Loucy (cell line): ENCODE results near the gene SDK1.

Experiments used
- H2AFZ ChIP-seq: fragments of 200-600 bp; sonication (generic); 2 replicates; pipeline ENCODE4 v1.6.0; 2016; ENCODE audit warnings: antibody characterized with exemption, mild to moderate bottlenecking, low read length, moderate library complexity
- H3F3A ChIP-seq: fragments of 200-600 bp; 2 replicates; pipeline ENCODE4 v1.6.0; 2016; ENCODE audit warnings: antibody characterized with exemption, low read depth, mild to moderate bottlenecking
- H3K27me3 ChIP-seq: fragments of 200-600 bp; sonication (generic); 2 replicates; pipeline ENCODE4 v1.6.1; 2014; ENCODE audit warnings: low read length, mild to moderate bottlenecking; ENCODE audit not compliant: insufficient read depth, poor library complexity, severe bottlenecking
- H3K36me3 ChIP-seq: fragments of 200-600 bp; sonication (generic); 2 replicates; pipeline ENCODE4 v1.6.1; 2016; ENCODE audit warnings: low read length; ENCODE audit not compliant: insufficient read depth
- H3K4me1 ChIP-seq: fragments of 200-600 bp; sonication (generic); 2 replicates; pipeline ENCODE4 v1.5.1; 2014; ENCODE audit warnings: low read length, mild to moderate bottlenecking; ENCODE audit not compliant: insufficient read depth, poor library complexity, severe bottlenecking
- H3K4me2 ChIP-seq: fragments of 200-600 bp; sonication (generic); 2 replicates; pipeline ENCODE4 v1.6.0; 2014; ENCODE audit warnings: antibody characterized with exemption, low read length, low read depth, mild to moderate bottlenecking; ENCODE audit not compliant: poor library complexity, severe bottlenecking
- H3K4me3 ChIP-seq: fragments of 200-600 bp; sonication (generic); 2 replicates; pipeline ENCODE4 v1.5.1; 2014; ENCODE audit warnings: low read length, mild to moderate bottlenecking, mixed read lengths; ENCODE audit not compliant: poor library complexity, severe bottlenecking
- H3K79me2 ChIP-seq: fragments of 200-600 bp; sonication (generic); 2 replicates; pipeline ENCODE4 v1.6.1; 2014; ENCODE audit warnings: low read length; ENCODE audit not compliant: insufficient read depth
- H3K9ac ChIP-seq: fragments of 200-600 bp; sonication (generic); 2 replicates; pipeline ENCODE4 v1.6.0; 2014; ENCODE audit warnings: mild to moderate bottlenecking, low read depth, low read length, moderate library complexity; ENCODE audit not compliant: poor library complexity, severe bottlenecking
- H3K9me2 ChIP-seq: fragments of 200-600 bp; sonication (generic); replicated peaks from 2 replicates; pipeline ENCODE4 v1.6.1; 2016; ENCODE audit warnings: low read depth, low read length, mixed read lengths
- H3K9me3 ChIP-seq: fragments of 200-600 bp; sonication (generic); 2 replicates; pipeline ENCODE4 v1.6.1; 2014; ENCODE audit warnings: mild to moderate bottlenecking, antibody characterized with exemption, low read length, low read depth; ENCODE audit not compliant: insufficient read depth
- H4K20me1 ChIP-seq: fragments of 200-600 bp; sonication (generic); 2 replicates; pipeline ENCODE4 v1.6.0; 2014; ENCODE audit warnings: antibody characterized with exemption, low read length, mild to moderate bottlenecking; ENCODE audit not compliant: insufficient read depth, poor library complexity, severe bottlenecking
- EZH2phosphoT487 ChIP-seq: fragments of 200-600 bp; IDR thresholded peaks from 2 replicates; pipeline ENCODE4 v1.6.1; 2018; ENCODE audit warnings: antibody characterized with exemption, mild to moderate bottlenecking, moderate library complexity, borderline replicate concordance
- TF ChIP-seq, protein P1 (sequence below): fragments of 200-600 bp; sonication (generic); conservative IDR thresholded peaks from 2 replicates; pipeline ENCODE4 v1.5.1; 2014; ENCODE audit warnings: mild to moderate bottlenecking, antibody characterized with exemption, low read length

SDK1 gene

DNA sequence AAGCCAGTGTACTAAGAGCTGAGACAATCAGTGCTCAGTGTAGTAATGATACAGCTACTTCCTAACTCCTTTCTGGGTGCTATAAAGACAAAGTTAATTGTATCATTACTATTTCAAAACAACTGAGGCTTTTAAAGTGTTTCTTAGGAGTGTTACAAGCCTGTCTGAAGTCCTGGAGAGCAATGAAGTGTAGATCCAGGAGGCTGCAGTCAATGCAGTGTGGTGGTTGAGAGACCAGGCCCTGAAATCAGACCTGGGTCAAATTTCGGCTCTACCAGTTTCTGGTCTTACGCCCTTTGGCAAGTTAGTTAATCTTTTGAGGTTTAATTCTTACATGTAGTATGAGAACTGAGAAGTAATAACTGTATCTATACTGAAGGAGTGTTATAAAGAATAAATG is 387.0 kb downstream of the SDK1 start:
- TF ChIP-seq EZH2phosphoT487: no peak
- TF ChIP-seq, protein P1, sequence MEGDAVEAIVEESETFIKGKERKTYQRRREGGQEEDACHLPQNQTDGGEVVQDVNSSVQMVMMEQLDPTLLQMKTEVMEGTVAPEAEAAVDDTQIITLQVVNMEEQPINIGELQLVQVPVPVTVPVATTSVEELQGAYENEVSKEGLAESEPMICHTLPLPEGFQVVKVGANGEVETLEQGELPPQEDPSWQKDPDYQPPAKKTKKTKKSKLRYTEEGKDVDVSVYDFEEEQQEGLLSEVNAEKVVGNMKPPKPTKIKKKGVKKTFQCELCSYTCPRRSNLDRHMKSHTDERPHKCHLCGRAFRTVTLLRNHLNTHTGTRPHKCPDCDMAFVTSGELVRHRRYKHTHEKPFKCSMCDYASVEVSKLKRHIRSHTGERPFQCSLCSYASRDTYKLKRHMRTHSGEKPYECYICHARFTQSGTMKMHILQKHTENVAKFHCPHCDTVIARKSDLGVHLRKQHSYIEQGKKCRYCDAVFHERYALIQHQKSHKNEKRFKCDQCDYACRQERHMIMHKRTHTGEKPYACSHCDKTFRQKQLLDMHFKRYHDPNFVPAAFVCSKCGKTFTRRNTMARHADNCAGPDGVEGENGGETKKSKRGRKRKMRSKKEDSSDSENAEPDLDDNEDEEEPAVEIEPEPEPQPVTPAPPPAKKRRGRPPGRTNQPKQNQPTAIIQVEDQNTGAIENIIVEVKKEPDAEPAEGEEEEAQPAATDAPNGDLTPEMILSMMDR: no peak
- Histone ChIP-seq H4K20me1 (no peaks in the 10 kb centered on the region), H2AFZ (no peak overlapping the region), H3K9me3 (no peaks in the 10 kb centered on the region), H3K9me2 (no peaks in the 10 kb centered on the region), H3K36me3 (no peaks in the 10 kb centered on the region), H3K4me2 (no peak overlapping the region), H3F3A (no peaks in the 10 kb centered on the region), H3K4me3 (no peak overlapping the region), H3K27me3 (no peaks in the 10 kb centered on the region), H3K4me1 (no peaks in the 10 kb centered on the region), H3K9ac (no peak overlapping the region), H3K79me2 (no peaks in the 10 kb centered on the region)

DNA sequence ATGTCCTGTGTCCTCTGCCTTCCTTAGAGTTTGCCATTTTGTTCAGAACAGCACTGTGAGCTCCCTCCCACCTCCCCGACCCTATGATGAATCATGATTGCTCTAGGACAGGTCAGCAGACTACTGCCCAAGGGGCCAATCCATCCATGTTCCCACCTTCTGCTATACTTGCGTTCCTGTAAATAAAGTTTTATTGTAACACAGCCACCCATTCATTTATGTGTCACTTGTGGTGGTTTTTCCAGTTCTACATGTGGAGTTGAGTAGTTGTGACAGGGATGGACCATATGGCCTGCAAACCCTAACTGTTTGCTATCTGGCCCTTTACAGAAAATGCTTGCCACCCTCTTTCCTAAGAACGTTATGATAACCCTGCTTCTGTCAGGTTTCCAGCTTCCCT is 387.8 kb downstream of the SDK1 start:
- Histone ChIP-seq H3K79me2 (no peaks in the 10 kb centered on the region), H3K4me3 (no peak overlapping the region), H3K9me3 (no peaks in the 10 kb centered on the region), H4K20me1 (no peaks in the 10 kb centered on the region), H3K9me2 (no peaks in the 10 kb centered on the region), H3K4me1 (no peaks in the 10 kb centered on the region), H3K36me3 (no peaks in the 10 kb centered on the region), H2AFZ (no peak overlapping the region), H3F3A (no peaks in the 10 kb centered on the region), H3K9ac (no peak overlapping the region), H3K4me2 (no peak overlapping the region), H3K27me3 (no peaks in the 10 kb centered on the region)
- TF ChIP-seq EZH2phosphoT487: no peak
- TF ChIP-seq, protein P1: no peak

DNA sequence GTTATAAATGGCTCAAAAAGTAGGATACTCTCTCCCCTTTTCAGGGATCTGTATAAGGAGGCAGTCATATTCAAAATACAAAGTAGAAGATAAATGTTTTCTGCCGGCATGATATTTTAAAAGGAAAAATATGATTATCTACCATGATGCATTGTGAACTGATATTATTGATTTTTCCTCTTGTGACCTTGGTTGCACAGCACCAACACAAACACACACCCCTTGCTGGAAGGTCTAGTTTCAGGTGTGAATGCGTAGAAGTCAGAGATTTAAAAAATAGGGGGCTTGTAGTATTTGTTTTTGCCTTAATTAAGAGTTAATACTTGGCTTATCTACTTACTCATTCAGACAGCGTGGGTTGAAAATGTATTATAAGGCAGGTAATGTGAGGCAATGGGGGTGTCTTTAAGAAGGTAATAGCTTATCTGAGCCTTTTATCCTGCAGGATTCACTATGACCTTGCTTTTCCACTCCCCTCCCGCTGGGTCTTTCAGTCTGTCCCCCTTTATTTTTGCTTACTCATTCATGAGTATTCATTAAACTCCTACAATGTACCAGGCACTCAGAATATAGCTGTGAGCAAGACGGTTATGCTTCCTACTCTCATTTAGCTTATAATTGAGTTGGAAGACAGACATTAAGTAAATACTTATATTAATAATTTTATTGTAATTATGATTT is 390.6 kb downstream of the SDK1 start:
- Histone ChIP-seq H3K27me3 (no peaks in the 10 kb centered on the region), H3K79me2 (no peaks in the 10 kb centered on the region), H3K9me3 (no peaks in the 10 kb centered on the region), H3K4me2 (no peak overlapping the region), H3K4me3 (no peak overlapping the region), H4K20me1 (no peaks in the 10 kb centered on the region), H3K9me2 (no peaks in the 10 kb centered on the region), H3F3A (no peaks in the 10 kb centered on the region), H2AFZ (no peak overlapping the region), H3K4me1 (no peaks in the 10 kb centered on the region), H3K36me3 (no peaks in the 10 kb centered on the region), H3K9ac (no peak overlapping the region)
- no peak for TF ChIP-seq EZH2phosphoT487
- TF ChIP-seq, protein P1: no peak
